NCI-H524 treated with DMSO at 0.1 percent for 48 hours (cell line): Measurements from ENCODE around the gene ZNF451.
"Not testable (repeated sequence)": the region's sequence is repeated elsewhere in the genome, so short reads cannot be mapped to it uniquely, and the experiment has no call there.

Experiments used
- DNase-seq: peaks from one replicate; lab custom pipeline; 2025; lab: John Stamatoyannopoulos, UW

The ZNF451 gene

GRCh38 chr6:57090458-57091067 is 575 bp downstream of the ZNF451 start:
- not testable (repeated sequence) for DNase-seq

- not testable (repeated sequence) for DNase-seq
Measured at GRCh38 chr6:57091375-57091774, 1.4 kb downstream of the ZNF451 start.

GRCh38 chr6:57094689-57095088 is 4.7 kb downstream of the ZNF451 start:
- DNase-seq = no peak

GRCh38 chr6:57097596-57097995 is 7.6 kb downstream of the ZNF451 start:
- DNase-seq = no peak

- no peak for DNase-seq
Measured at GRCh38 chr6:57102976-57103375, 13.0 kb downstream of the ZNF451 start.

GRCh38 chr6:57104336-57104735 is 14.3 kb downstream of the ZNF451 start:
- DNase-seq = no peak

GRCh38 chr6:57106990-57107389 is 17.0 kb downstream of the ZNF451 start:
- no peak for DNase-seq

GRCh38 chr6:57108691-57109090 is 18.7 kb downstream of the ZNF451 start:
- DNase-seq = no peak

- no peak for DNase-seq
Measured at GRCh38 chr6:57109880-57110279, 19.9 kb downstream of the ZNF451 start.

GRCh38 chr6:57113105-57113504 is 23.1 kb downstream of the ZNF451 start:
- no peak for DNase-seq

GRCh38 chr6:57116776-57117175 is 26.8 kb downstream of the ZNF451 start:
- DNase-seq = no peak

- DNase-seq = no peak
Measured at GRCh38 chr6:57117796-57118195, 27.8 kb downstream of the ZNF451 start.

GRCh38 chr6:57123111-57123510 is 33.1 kb downstream of the ZNF451 start:
- DNase-seq = no peak

GRCh38 chr6:57127763-57128162 is 37.8 kb downstream of the ZNF451 start:
- no peak for DNase-seq

GRCh38 chr6:57130661-57131177 is 40.7 kb downstream of the ZNF451 start:
- no peak for DNase-seq

- DNase-seq = no peak
Measured at GRCh38 chr6:57134954-57135353, 45.0 kb downstream of the ZNF451 start.

GRCh38 chr6:57135885-57136284 is 45.9 kb downstream of the ZNF451 start:
- DNase-seq = no peak

GRCh38 chr6:57137350-57137749 is 47.4 kb downstream of the ZNF451 start:
- no peak for DNase-seq

- no peak for DNase-seq
Measured at GRCh38 chr6:57138026-57138425, 48.0 kb downstream of the ZNF451 start.

- DNase-seq = no peak
Measured at GRCh38 chr6:57141451-57142177, 51.6 kb downstream of the ZNF451 start.

GRCh38 chr6:57142178-57142525 is 52.2 kb downstream of the ZNF451 start:
- no peak for DNase-seq

GRCh38 chr6:57143690-57144089 is 53.7 kb downstream of the ZNF451 start:
- no peak for DNase-seq

GRCh38 chr6:57147401-57147800 is 57.4 kb downstream of the ZNF451 start:
- no peak for DNase-seq
